Activated B cell treated with CpG ODN at 0.5 μM for 24 hours (primary cell): Measurements from ENCODE around the gene SEMA3A. TPM values are rescaled to one million over a fixed set of nuclear protein-coding genes. Genes with fewer than 3 reads are reported as not detected.

Source experiments
- ATAC-seq: fragments of 200-7000 bp; cut with Tn5 transposase; one replicate; pipeline ENCODE4 v1.10.0; 2021; ENCODE audit warnings: low read depth, mild to moderate bottlenecking, moderate library complexity
- CTCF ChIA-PET: fragments of 350-600 bp; sonication (Branson Sonifier 250); formaldehyde crosslinking; loops from one replicate; lab custom pipeline; 2021; ENCODE audit warnings: antibody characterized with exemption; lab: Charles Lee
- POLR2A ChIA-PET: fragments of 350-600 bp; sonication (Branson Sonifier 250); formaldehyde crosslinking; loops from one replicate; lab custom pipeline; 2021; ENCODE audit warnings: antibody characterized with exemption; lab: Charles Lee
- DNase-seq: peaks from one replicate; pipeline ENCODE4 v3.0.0; 2022
- H3K27ac Mint-ChIP-seq: one replicate; pipeline ENCODE4 v1.8.0; 2020; ENCODE audit warnings: mixed read lengths
- H3K27me3 Mint-ChIP-seq: one replicate; pipeline ENCODE4 v1.8.0; 2021; ENCODE audit warnings: mixed read lengths
- H3K36me3 Mint-ChIP-seq: one replicate; pipeline ENCODE4 v1.8.0; 2021; ENCODE audit warnings: low read depth, mixed read lengths
- H3K4me1 Mint-ChIP-seq: one replicate; pipeline ENCODE4 v1.8.0; 2021; ENCODE audit warnings: mixed read lengths
- H3K4me3 Mint-ChIP-seq: one replicate; pipeline ENCODE4 v1.8.0; 2020; ENCODE audit warnings: mild to moderate bottlenecking, mixed read lengths
- H3K9me3 Mint-ChIP-seq: one replicate; pipeline ENCODE4 v1.8.0; 2020; ENCODE audit warnings: mixed read lengths
- intact Hi-C: fragments of 100-400 bp; cut with micrococcal nuclease; formaldehyde crosslinking; loops from one replicate; pipeline ENCODE4 v1.15.1; 2024
- total RNA-seq: library from RNA; stranded (reverse); gene quantifications from 2 replicates; pipeline ENCODE4 v1.2.3, GENCODE V29; 2022
- TF ChIP-seq, protein P1 (sequence below): fragments of 200-600 bp; IDR thresholded peaks from one replicate; pipeline ENCODE4 v1.8.0; 2022; ENCODE audit warnings: antibody characterized with exemption, mild to moderate bottlenecking

The SEMA3A gene
- total RNA-seq, 1 donor from 2014 or later, result not detected

DNA sequence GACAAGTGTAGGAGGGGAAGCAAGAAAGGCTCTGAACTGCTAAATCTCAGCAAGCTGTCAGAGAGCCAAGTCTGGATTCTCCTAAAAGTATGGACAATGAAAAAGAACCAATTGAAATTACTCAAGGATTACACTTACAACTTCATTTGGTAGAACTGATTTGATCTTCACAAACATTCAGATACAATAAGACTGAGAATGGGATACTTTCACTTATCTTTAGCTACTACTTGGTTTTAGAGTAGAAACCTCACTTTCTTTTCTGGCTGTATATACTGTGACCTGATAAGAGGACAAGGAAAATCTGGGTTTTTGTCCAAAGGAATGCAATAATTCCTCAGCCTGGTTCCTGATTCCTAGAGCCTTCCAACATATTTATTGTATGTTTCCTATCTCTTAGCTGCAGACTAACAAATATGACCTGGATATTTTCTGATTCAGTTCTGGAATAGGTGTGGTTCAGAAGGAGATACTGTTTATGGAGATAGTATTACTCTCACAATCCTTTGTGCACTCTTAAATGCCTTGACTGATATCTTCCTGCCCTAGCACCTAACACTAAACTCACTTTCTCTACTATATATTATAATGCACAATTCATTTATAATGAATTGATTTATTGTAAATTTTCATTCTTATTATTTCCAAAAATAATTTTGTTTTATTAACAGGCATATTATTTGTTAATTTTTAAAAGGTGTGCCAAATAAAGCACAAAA lies 7.3 kb downstream of the SEMA3A start:
- TF ChIP-seq, protein P1, sequence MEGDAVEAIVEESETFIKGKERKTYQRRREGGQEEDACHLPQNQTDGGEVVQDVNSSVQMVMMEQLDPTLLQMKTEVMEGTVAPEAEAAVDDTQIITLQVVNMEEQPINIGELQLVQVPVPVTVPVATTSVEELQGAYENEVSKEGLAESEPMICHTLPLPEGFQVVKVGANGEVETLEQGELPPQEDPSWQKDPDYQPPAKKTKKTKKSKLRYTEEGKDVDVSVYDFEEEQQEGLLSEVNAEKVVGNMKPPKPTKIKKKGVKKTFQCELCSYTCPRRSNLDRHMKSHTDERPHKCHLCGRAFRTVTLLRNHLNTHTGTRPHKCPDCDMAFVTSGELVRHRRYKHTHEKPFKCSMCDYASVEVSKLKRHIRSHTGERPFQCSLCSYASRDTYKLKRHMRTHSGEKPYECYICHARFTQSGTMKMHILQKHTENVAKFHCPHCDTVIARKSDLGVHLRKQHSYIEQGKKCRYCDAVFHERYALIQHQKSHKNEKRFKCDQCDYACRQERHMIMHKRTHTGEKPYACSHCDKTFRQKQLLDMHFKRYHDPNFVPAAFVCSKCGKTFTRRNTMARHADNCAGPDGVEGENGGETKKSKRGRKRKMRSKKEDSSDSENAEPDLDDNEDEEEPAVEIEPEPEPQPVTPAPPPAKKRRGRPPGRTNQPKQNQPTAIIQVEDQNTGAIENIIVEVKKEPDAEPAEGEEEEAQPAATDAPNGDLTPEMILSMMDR, result no peak
- no peak for ATAC-seq

GRCh38 chr7:84183741-84184140 lies 10.8 kb downstream of the SEMA3A start:
- ATAC-seq (no peak), DNase-seq (no peak)
- H3K27me3 Mint-ChIP-seq, result no peaks in the 10 kb centered on the region
- no peaks in the 10 kb centered on the region for H3K9me3 Mint-ChIP-seq
- no peaks in the 10 kb centered on the region for H3K4me1 Mint-ChIP-seq
- ChIA-PET POLR2A (no interaction called here), CTCF (no interaction called here)
- TF ChIP-seq, protein P1, result no peak
- no peak overlapping the region for H3K4me3 Mint-ChIP-seq
- H3K36me3 Mint-ChIP-seq, result no peaks in the 10 kb centered on the region
- intact Hi-C loops, result no loop called here
- H3K27ac Mint-ChIP-seq, result no peak overlapping the region

More for the DNA sequence above, 7.3 kb downstream of the SEMA3A start:
- Mint-ChIP-seq H3K9me3 (no peaks in the 10 kb centered on the region), H3K27me3 (no peaks in the 10 kb centered on the region), H3K36me3 (no peaks in the 10 kb centered on the region), H3K27ac (no peak overlapping the region), H3K4me1 (no peaks in the 10 kb centered on the region), H3K4me3 (no peak overlapping the region)
- DNase-seq, result no peak
- POLR2A ChIA-PET, result no interaction called here
- intact Hi-C loops, result no loop called here
- CTCF ChIA-PET, result no interaction called here

GRCh38 chr7:84182301-84182700 lies 12.3 kb downstream of the SEMA3A start:
- H3K27ac Mint-ChIP-seq, result no peak overlapping the region
- H3K9me3 Mint-ChIP-seq, result no peaks in the 10 kb centered on the region
- no peaks in the 10 kb centered on the region for H3K36me3 Mint-ChIP-seq
- POLR2A ChIA-PET, result no interaction called here
- H3K27me3 Mint-ChIP-seq, result no peaks in the 10 kb centered on the region
- no peak overlapping the region for H3K4me3 Mint-ChIP-seq
- DNase-seq (no peak), ATAC-seq (no peak)
- H3K4me1 Mint-ChIP-seq, result no peaks in the 10 kb centered on the region
- intact Hi-C loops, result no loop called here
- TF ChIP-seq, protein P1, result no peak
- CTCF ChIA-PET, result no interaction called here

GRCh38 chr7:84181628-84182027 lies 13.0 kb downstream of the SEMA3A start:
- DNase-seq (no peak), ATAC-seq (no peak)
- no peak overlapping the region for H3K4me3 Mint-ChIP-seq
- ChIA-PET CTCF (no interaction called here), POLR2A (no interaction called here)
- no peaks in the 10 kb centered on the region for H3K4me1 Mint-ChIP-seq
- no peaks in the 10 kb centered on the region for H3K36me3 Mint-ChIP-seq
- TF ChIP-seq, protein P1, result no peak
- H3K27me3 Mint-ChIP-seq, result no peaks in the 10 kb centered on the region
- intact Hi-C loops, result no loop called here
- H3K27ac Mint-ChIP-seq, result no peak overlapping the region
- no peaks in the 10 kb centered on the region for H3K9me3 Mint-ChIP-seq

DNA sequence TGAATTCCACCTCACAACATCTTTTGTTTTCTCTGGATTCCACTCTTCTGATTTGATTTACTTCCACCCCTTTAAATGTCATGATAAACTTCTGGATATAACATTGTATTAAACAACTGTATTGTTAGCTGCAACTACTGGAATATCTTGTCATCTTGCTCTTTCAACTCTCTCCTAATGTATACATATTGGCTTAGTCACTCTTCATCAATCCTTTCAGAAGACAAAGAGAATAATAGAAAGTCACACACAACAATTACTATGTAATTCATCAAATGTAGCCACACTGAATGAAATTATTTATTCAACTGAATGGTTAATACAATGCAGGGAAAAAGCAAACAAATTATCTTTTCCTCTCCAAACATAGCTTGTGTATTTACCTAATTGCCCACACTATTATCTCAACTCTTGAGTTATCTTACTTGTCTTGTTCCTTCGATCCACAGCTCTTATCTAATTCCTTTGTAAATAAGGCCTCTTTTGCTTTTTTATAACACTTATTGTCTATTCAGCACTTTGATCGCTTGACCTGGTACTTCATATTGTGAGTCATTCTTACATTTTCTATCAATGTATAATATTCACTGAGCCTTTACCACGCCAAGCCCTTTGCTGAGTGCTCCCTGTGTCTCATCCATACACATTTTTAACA lies 16.7 kb downstream of the SEMA3A start:
- no peaks in the 10 kb centered on the region for H3K9me3 Mint-ChIP-seq
- CTCF ChIA-PET, result no interaction called here
- intact Hi-C loops, result no loop called here

More for the DNA sequence above, 16.7 kb downstream of the SEMA3A start:
- TF ChIP-seq, protein P1, result no peak
- H3K27ac Mint-ChIP-seq, result no peak overlapping the region
- ATAC-seq, result no peak
- no peaks in the 10 kb centered on the region for H3K27me3 Mint-ChIP-seq
- H3K4me3 Mint-ChIP-seq, result no peak overlapping the region
- no peaks in the 10 kb centered on the region for H3K4me1 Mint-ChIP-seq
- DNase-seq, result no peak
- no peaks in the 10 kb centered on the region for H3K36me3 Mint-ChIP-seq
- POLR2A ChIA-PET, result no interaction called here
